ENCODE results near the gene AGRN. TPM values are rescaled to one million over a fixed set of nuclear protein-coding genes. Genes with fewer than 3 reads are reported as not detected.

Gene AGRN
- 19.3 and 22.5 TPM in 2 replicates for total RNA-seq

GRCh38 chr1:1020000-1020404 lies at the start of gene AGRN:
TSS of gene AGRN (plus strand) at chr1:1020120. CDS start at chr1:1020173, 53 bp downstream.

GRCh38 chr1:981955-982558 lies 37.9 kb upstream of the AGRN start, which contains the start of gene PERM1:
TSS of gene PERM1 (minus strand) at chr1:982093. CDS start at chr1:981029, 1,064 bp downstream.

GRCh38 chr1:999725-1000356 lies 20.1 kb upstream of the AGRN start, which contains the start of gene HES4:
TSS of gene HES4 (minus strand) at chr1:1000097. CDS start at chr1:999973, 124 bp downstream.

GRCh38 chr1:1013105-1013921 lies 6.6 kb upstream of the AGRN start, which contains the start of gene ISG15:
TSS of gene ISG15 (plus strand) at chr1:1013497. CDS start at chr1:1013574, 77 bp downstream.

GRCh38 chr1:1073743-1074587 lies 54.0 kb downstream of the AGRN start, which contains the start of gene RNF223:
TSS of gene RNF223 (minus strand) at chr1:1074306. CDS start at chr1:1072566, 1,740 bp downstream.

Small RNA genes within 50 kb of the gene (small RNA-seq; reads per million reads assigned to genes)
- not detected for gene AL645608.3

Other genes starting within 250 kb of the AGRN start
- gene SAMD11, start 96.2 kb upstream of the AGRN start, total RNA-seq: 19.9 and 36.2 TPM in 2 replicates
- 47.2 and 47.3 TPM in 2 replicates for gene NOC2L, start 60.9 kb upstream of the AGRN start, total RNA-seq
- 2.7 and 4.3 TPM in 2 replicates for gene KLHL17, start 59.5 kb upstream of the AGRN start, total RNA-seq
- 0.76 and 0.91 TPM in 2 replicates for gene PLEKHN1, start 53.6 kb upstream of the AGRN start, total RNA-seq
- 0.13 TPM in 1 of 2 replicates, not detected in the other for gene PERM1, start 38.0 kb upstream of the AGRN start, total RNA-seq
- gene HES4, start 20.0 kb upstream of the AGRN start, total RNA-seq: 0.91 and 4.0 TPM in 2 replicates
- gene ISG15, start 6.6 kb upstream of the AGRN start, total RNA-seq: 22.7 and 38.0 TPM in 2 replicates
- gene RNF223, start 54.2 kb downstream of the AGRN start, total RNA-seq: not detected in 2 replicates
- 4.8 and 5.2 TPM in 2 replicates for gene C1orf159, start 96.0 kb downstream of the AGRN start, total RNA-seq
- gene TTLL10, start 153.8 kb downstream of the AGRN start, total RNA-seq: not detected in 2 replicates
- 0.32 and 0.39 TPM in 2 replicates for gene TNFRSF18, start 186.5 kb downstream of the AGRN start, total RNA-seq
- gene TNFRSF4, start 194.0 kb downstream of the AGRN start, total RNA-seq: 0.13 TPM in 1 of 2 replicates, not detected in the other
- gene SDF4, start 211.9 kb downstream of the AGRN start, total RNA-seq: 121 and 122 TPM in 2 replicates
- 16.3 and 18.9 TPM in 2 replicates for gene B3GALT6, start 212.1 kb downstream of the AGRN start, total RNA-seq
- 0.43 and 0.65 TPM in 2 replicates for gene C1QTNF12, start 226.6 kb downstream of the AGRN start, total RNA-seq

All from articular chondrocyte of knee joint (primary cell).